ENCODE data around the gene TEKTIP1. TPM values are rescaled to one million over a fixed set of nuclear protein-coding genes. Genes with fewer than 3 reads are reported as not detected.

The TEKTIP1 gene
- total RNA-seq, 1 experiment from 2014 or later, result not detected

DNA sequence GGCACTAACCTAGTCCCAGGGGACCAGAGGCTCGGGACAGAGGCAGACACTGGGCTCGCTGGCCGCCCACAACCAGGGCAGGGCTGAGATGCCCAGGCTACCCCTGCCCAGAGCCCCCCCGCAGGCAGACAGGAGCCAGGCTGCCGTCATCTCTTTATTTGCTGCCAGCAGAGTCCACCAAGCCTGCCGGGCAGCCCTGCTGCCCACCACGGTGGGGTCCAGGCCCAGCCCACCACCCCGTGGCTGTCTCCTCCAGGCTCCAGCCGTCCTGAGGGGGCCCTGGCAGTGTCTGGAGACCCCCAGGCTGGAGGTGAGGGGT, 5.0 kb downstream of the TEKTIP1 start:
- Histone ChIP-seq H3K27me3 (ENCODE audit: control insufficient read depth, insufficient read depth, low read length) (no peaks in the 10 kb centered on the region), H3K4me1 (ENCODE audit: control insufficient read depth, insufficient read depth, low read length) (no peaks in the 10 kb centered on the region), H3K36me3 (ENCODE audit: control insufficient read depth, insufficient read depth, low read length) (0 out of 2 replicates have a peak, but pooled peaks cover 3% of the 10 kb centered on the region), H3K4me3 (ENCODE audit: low read depth in 2 of 2, low read length in 2 of 2) (no peak overlapping the region), H3K27ac (ENCODE audit: low read length) (no peak overlapping the region), H3K9me3 (ENCODE audit: control insufficient read depth, insufficient read depth, low read depth, low read length) (no peaks in the 10 kb centered on the region)
- BruUV-seq (replicated peaks), result no TSS peak
- TF ChIP-seq REST (IDR thresholded peaks at IDR 0.05; ENCODE audit: insufficient read depth in 1 of 2, low read depth in 2 of 2, low read length in 1 of 2) (no peak), POLR2AphosphoS5 (IDR thresholded peaks at IDR 0.05; ENCODE audit: low read depth, low read length) (no peak), SIN3A (IDR thresholded peaks at IDR 0.05; ENCODE audit: borderline replicate concordance, insufficient read depth, low read depth, low read length) (no peak), TCF7L2 (IDR thresholded peaks at IDR 0.05; ENCODE audit: low read depth, low read length) (no peak)
- TF ChIP-seq, protein P1, sequence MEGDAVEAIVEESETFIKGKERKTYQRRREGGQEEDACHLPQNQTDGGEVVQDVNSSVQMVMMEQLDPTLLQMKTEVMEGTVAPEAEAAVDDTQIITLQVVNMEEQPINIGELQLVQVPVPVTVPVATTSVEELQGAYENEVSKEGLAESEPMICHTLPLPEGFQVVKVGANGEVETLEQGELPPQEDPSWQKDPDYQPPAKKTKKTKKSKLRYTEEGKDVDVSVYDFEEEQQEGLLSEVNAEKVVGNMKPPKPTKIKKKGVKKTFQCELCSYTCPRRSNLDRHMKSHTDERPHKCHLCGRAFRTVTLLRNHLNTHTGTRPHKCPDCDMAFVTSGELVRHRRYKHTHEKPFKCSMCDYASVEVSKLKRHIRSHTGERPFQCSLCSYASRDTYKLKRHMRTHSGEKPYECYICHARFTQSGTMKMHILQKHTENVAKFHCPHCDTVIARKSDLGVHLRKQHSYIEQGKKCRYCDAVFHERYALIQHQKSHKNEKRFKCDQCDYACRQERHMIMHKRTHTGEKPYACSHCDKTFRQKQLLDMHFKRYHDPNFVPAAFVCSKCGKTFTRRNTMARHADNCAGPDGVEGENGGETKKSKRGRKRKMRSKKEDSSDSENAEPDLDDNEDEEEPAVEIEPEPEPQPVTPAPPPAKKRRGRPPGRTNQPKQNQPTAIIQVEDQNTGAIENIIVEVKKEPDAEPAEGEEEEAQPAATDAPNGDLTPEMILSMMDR (IDR thresholded peaks at IDR 0.05), result no peak
- ChIA-PET CTCF (no interaction called here), POLR2A (no interaction called here)
- no peak for DNase-seq (ENCODE audit: low read depth, low spot score)
- ATAC-seq, result no peak
- intact Hi-C loops (cut with micrococcal nuclease; ENCODE audit: unreplicated experiment) (no loop called here), in situ Hi-C loops (cut with HindIII; ENCODE audit: low pct_unique_long_range_greater_than_20kb, low sequenced_read_pairs) (no loop called here)

DNA sequence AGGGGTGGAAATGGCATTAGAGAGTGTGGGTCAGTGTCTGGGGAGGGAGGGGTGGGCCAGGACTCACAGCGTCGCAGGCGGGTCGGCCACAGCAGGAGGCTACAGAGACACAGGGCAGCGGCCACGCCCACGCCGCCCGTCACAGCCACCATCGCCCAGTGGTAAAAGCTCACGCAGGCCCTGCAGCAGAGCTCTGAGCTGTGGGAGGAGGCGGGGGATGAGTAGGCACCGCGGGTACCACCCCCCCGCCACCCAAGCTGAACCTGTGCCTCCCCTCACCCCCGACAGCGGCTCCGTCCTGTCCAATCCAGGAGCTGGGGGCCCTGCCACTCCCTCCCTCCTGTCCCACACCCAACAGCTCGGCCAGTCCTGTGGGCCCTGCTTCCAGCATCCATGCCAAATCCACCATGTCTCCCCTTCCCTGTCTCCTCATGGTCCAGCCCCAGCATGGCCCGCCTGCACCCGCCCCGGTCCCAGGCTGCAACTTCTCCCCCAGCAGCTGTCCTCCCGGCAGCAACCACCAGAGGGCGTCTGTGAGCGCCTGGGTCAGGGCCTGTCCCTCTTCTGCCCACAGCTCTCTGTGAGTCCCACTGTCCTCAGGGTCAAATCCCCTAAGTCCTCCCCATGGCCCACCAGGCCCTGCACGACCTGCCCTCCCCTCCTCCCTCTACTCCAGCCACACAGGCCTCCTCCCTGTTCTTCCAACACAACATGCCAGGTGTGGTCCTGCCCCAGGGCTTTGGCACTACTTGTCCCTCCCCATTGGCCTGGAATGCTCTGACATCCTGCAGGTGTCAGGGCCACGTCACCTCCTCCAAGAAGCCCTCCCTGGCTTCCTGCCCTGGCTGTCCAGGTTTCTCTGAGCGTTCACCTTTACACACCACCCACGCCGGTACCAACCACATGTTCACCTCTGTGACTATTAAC, 6.0 kb downstream of the TEKTIP1 start:
- CTCF ChIA-PET, result interaction anchor here (0.6 kb wide), 2 partner anchors 218 to 595 kb away, joined by 4 read pairs; no protein-coding TSS in a partner anchor
- TF ChIP-seq REST (IDR thresholded peaks at IDR 0.05; ENCODE audit: insufficient read depth in 1 of 2, low read depth in 2 of 2, low read length in 1 of 2), result no peak; a peak in 1 of 4 replicates
- TF ChIP-seq, protein P1 (IDR thresholded peaks at IDR 0.05), result peak; percentile 92
- no peak overlapping the region for H3K4me3 ChIP-seq (ENCODE audit: low read depth in 2 of 2, low read length in 2 of 2)
- intact Hi-C loops (cut with micrococcal nuclease; ENCODE audit: unreplicated experiment), result no loop called here
- no peaks in the 10 kb centered on the region for H3K4me1 ChIP-seq (ENCODE audit: control insufficient read depth, insufficient read depth, low read length)
- H3K9me3 ChIP-seq (ENCODE audit: control insufficient read depth, insufficient read depth, low read depth, low read length), result no peaks in the 10 kb centered on the region
- no TSS peak for BruUV-seq (replicated peaks)
- ATAC-seq, result peak; percentile 81
- in situ Hi-C loops (cut with HindIII; ENCODE audit: low pct_unique_long_range_greater_than_20kb, low sequenced_read_pairs), result no loop called here
- peak; percentile 39 for DNase-seq (ENCODE audit: low read depth, low spot score)
- no peak overlapping the region for H3K27ac ChIP-seq (ENCODE audit: low read length)
- no peaks in the 10 kb centered on the region for H3K27me3 ChIP-seq (ENCODE audit: control insufficient read depth, insufficient read depth, low read length)
- POLR2A ChIA-PET, result no interaction called here
- H3K36me3 ChIP-seq (ENCODE audit: control insufficient read depth, insufficient read depth, low read length), result 0 out of 2 replicates have a peak, but pooled peaks cover 3% of the 10 kb centered on the region
